ELF-1 (cell line): Measurements from ENCODE around the gene PLOD2.

ENCODE experiments used
- DNase-seq: peaks from one replicate; pipeline ENCODE4 v3.0.0-alpha.2; 2016; ENCODE audit warnings: low read depth, low spot score

The PLOD2 gene

DNA sequence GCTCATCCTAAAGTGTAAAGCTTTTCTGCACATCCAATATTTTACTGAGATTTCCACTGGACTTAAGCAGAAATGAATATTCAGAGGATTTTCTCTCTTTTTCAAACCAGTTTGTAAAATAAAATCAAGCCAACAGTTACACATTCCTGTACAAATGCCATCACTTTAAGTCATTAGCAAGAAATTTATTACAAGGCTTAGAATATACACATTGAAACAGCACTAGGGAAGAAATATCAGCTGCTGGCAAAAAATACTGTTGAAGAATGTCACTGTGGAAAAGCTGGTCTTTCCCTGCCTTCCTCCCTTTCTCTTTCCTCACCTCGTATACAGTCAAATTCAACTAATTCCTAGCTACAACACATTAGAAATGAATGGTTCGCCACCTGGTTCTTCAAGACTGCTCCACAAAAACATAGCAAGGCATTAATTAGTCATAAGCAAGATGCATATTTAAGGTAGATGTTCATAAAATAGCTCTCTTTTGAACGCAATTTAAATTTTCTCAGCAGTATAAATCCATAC lies 21.3 kb downstream of the PLOD2 start:
- no peak for DNase-seq

DNA sequence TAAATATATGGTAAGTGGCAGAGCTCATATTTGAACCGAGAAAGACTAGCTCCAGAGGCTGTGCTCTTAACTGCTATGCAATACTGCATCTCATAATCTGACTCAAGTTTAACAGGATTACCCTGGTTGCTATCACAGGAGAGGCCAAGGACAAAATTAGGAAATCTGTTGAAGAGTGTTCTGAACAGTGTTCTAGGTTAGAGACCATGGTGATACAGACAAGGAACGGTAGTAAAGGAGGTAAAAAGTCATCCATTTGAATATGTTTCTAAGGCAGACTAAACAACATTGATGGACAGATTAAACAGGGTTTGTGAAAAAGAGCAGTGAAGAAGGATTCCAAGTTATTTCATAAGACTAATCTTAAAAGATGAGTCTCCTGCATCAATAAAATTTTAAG lies 22.1 kb downstream of the PLOD2 start:
- no peak for DNase-seq

DNA sequence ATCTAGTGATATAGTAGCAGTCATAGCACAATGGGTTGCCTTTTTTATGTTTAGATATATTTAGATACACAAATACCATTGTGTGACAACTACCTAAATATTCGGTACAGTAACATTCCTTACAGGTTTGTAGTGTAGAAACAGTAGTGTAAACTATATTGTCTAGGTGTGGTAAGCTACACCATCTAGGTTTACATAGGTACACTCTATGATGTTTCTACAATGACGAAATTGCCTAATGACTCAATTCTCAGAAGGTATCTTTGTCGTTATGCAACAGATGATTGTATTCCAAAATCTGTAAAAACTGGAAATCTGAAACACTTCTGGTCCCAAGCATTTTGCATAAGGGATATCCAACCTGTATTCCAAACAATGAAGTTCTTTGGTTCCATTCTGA lies 24.3 kb downstream of the PLOD2 start:
- no peak for DNase-seq

DNA sequence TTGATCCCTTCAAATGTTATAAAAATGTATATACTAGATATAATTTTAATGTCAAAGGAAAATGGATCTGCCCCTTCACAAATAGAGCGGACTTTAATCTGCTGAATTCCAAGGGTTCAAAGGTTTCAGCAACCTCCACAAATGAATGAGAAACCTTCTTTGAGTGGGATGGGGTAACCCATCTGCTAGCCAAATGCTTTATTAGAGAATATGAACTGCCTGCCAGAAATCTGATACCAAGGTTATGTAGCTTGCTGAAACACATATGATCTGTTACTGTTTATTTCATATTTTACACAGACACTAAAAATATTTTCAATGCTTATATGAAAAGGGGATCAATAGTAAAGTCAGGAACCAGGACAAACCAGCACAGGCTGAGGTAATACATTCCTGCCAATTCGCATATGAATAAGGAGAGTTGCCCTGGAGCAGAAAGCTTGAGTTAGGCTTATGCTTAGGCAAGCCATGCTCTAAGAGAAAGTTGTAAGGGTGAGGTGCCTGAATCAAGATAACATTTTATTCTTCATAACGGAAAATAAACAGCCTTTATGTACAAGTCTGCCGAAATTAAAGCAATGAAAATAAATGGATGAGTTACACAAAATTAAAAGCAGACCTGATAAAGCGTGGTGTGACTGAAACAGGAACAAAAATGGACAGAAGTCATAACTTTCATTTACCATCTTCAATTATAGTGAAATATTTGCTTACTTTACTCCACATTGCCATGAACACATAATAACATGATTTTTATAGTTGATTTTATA lies 26.5 kb downstream of the PLOD2 start:
- DNase-seq, result peak; percentile 18

DNA sequence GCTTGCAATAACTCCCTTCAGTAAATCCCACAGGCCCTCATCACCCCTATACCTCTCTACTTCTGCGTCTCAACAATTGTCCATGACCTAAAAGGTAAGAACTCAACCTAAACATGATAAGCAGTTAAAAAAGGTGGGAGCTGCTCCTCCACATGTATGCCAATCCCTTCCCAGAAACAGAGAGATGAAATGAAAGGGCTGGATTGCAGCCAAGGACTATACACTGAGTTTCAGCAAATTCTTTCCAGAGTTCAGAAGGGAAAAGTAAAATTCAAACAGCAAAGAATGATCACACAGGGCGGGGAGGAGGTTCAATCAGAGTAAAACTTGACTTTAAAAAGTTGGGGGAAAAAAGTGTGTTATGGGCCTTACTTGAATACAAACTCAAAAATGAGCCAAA lies 27.5 kb downstream of the PLOD2 start:
- no peak for DNase-seq

DNA sequence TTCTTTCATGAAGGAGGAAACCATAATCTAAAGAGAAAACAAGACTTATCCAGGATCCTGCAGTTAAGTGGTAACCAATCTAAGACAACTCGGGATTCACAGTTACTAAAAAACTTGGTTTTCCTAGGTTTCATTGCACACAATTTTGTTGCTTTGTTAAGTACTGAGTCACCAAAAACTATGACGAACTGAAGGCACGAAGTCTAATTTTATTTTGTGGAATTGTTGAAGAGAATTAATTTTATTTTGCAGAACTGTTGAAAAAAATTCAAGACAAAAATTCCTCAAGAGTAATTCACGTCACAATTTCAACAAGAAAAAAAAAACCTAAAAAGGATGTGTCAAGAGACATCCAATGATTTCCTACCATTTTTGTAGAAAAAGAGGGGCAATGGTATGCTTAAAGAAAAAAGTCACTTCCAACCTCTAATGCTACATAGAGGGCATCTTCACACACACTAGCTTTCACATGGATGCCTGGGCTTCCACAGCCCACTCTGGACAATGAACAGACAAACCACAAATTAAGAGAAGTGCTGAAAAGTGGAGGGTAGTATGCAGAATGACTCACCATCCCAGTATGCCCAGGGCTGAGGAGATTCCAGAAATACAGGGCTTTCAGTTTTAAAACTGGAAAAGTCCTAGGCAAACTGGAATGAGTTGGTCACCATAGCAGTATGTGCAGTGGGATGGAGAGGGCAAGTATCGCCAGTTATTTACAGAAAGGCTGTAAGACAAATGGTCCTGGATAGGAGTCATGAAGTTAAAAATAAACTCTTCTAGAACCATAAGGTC lies 29.2 kb downstream of the PLOD2 start:
- DNase-seq, result peak; percentile 44

DNA sequence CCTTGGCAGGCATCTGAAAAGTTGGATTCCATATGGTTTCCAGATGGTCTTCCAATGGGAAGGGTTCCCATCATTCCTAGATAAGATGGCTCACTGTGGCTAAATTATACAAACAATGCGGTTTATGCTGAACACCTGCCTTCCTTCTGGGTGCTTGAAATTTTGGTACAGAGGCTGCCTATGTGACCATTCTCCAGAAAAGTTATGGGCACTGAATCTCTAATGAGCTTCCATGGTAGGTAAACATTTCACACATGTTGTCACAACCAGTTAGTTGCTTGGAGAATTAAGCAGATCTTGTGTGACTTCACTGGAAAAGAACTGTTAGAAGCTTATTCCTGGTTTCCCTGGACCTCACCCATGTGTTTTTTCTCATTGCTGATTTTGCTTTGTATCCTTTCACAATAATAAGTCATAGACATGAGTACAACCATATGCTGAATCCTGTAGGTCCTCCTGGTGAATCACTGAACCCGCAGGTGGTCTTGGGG lies 30.1 kb downstream of the PLOD2 start:
- no peak for DNase-seq

DNA sequence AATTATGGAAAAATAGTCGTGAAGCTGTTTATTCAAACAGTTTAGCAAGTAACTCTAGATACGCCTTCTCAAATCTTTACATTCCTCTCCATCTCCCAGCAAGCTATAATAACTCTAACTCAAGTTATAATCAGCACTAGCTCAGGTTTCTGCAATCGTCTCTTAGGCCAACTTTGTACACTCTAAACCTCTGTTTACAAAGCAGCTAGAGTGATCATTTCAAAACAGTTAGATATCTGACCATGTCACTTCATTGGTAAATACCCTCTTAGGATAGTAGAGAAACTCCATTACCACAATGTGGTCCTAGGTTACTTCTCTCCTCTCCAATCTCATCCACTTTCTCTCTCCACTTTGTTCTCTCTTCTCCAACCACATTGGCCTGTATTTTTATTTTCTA lies 31.2 kb downstream of the PLOD2 start:
- DNase-seq, result no peak

DNA sequence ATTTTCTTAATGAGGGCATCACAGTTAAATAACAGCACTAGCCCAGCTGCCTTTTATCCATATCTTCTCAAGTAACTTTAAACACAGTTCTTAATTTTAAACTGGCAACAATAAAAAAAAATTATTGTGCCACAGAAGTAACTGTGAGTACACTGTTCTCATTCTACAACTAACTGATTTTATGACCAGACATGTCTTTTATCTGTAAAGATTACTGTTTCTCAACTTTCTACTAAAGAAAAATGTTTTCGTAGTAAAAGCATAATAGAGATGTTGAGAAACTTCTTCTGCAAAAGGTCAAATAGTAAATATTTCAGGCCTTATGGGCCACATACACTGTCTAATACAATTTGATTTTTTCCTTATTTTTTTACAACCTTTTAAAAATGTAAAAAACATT lies 32.0 kb downstream of the PLOD2 start:
- DNase-seq, result no peak

DNA sequence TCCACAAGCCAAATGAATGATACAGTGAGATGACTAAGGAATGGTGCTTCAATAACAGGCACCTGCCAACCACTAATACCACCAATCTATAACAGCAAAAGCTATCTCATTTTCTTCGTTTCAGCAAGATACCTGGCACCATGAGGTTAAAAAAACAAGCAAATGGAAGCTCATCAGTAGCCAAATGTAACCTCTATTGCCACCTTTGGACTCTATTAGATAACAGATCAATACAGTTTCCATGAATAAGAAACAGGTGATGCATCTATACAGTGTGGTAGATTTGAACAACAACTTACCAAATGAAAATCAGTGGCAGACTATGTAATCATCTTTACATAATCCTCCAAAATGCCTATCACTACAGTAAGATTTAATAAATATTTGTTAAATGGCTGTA lies 32.8 kb downstream of the PLOD2 start:
- no peak for DNase-seq

DNA sequence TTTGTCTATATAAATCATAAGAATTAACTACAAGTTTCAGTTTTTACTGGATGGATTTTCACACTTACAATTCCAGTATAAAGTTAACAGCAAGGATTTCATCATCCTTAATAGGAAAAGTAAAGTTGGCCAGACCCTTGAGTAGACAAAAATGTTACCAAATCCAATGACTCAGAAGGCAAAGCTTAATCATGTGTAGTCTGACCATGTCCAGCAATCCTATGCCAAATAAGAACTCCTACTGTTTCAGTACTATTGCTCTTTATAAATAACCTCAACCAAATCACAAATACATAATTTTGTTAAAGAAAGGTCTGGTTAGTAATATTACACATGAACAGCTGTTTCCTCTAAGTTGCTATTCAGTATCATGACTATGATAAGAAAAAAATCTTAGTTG lies 35.0 kb downstream of the PLOD2 start:
- DNase-seq, result no peak

DNA sequence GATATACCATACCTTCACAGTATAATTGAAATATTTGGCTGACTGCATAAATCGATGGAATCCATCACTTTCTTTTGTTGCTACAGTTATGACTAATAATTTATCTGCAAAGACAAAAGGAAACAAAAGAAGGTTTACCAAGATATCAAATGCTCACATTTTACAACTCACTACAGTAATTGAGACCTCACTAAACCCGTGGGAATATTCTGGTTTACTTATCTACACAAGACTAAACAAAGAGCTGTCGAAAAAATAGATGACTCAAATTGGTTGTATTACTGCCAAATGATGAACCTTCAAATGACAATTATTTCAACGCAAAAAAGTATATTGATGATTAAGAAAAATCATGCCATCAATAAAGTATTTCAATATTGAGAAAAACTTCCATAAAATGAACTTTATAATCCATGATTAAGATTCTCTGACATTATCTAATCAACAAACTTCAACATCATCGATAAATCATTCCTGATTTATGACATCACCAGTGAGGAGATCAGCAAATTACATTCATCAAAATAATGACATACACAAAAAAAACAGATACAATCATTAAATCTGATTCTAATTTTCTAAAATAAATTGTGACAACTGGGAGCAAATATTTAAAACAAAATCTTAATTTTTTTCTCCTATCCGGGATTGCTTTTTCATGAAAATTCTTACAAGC lies 36.7 kb downstream of the PLOD2 start:
- DNase-seq, result no peak

DNA sequence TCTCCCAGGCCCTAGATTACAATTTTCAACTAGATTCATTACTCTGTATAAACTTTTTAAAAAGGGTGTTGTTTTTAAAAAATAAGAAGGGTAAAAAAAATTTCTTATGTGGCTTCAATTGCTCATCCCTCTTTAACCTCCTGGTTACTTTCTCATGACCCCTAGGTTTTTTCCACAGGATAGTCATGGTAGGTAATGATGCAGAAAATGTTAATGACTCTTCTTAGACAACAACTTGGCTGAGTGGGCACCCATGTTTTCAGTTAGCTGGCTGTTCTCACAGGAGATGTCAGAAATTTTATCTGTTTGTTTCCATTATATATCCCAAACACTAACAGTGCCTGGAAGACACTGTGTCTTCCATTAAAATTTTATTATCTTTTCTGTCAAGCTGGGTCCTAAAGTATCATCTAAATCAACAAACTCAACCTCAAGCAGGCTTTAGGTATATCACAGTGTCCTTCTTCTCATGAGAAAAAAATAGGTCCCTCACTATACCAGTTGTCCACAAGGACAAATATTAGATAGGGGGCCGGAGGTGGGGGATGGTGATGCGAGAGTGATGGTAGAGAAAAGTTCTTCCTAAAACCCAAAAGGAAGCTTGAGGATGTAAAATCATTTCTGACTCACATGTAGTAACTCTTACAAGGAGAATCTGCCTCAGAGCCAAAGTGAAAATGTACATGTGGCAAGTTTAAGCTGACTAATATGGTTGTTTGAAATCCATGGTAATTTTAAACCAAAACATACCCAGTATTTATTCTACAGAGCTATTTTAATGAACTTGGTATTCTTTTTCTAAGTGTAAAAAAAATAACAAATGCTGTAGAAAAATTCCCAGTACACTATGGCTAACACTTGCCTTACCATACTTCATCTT lies 43.3 kb downstream of the PLOD2 start:
- no peak for DNase-seq

DNA sequence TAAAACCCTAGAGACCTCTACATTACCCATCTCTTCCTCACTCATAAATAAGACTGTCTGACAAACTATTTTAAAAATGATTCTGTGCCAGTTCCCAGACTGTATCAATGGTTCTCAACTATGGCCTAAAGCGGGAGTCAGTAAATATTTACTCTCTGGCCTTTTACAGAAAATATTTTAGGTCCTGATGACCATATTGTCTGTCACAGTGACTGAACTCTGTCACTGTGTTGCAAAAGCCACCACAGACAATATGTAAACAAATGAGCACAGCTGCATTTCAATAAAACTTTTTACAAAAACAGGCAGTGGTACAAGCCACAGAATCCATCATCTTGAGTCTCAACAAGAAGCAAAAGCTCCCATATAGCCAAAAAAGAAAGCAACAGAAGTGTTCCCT lies 45.4 kb downstream of the PLOD2 start:
- DNase-seq, result no peak

DNA sequence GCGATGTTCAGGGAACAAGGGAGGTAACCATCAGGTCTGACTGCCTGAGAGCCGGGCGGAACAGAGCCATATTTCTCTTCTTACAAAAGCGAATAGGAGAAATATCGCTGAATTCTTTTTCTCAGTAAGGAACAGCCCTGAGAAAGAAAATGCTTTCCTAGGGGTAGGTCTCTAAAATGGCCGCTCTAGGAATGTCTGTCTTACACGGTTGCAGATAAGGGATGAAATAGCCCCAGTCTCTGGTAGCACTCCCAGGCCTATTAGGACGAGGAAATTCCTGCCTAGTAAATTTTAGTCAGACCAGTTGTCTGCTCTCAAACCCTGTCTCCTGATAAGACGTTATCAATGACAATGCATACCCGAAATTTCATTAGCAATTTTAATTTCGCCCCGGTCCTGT lies 47.2 kb downstream of the PLOD2 start:
- DNase-seq, result peak; percentile 14

DNA sequence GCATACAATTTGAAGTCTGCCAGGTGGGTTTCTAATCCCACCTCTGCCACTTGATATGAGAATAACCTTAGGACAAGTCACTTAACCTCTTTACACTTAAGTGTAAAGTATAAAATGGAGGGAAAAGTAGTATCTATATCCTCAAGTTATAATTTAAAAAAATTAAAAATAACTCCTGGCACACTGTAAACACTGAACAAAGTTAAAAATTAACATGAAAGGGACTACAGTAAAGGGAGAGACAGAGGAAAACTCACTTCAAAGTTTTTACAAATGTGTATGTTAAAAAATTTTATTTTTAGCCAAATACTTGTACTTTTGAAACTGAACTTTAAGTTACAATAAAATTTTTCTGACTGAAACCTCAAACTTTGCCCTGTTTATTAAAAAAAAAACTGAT lies 49.6 kb downstream of the PLOD2 start:
- DNase-seq, result no peak

DNA sequence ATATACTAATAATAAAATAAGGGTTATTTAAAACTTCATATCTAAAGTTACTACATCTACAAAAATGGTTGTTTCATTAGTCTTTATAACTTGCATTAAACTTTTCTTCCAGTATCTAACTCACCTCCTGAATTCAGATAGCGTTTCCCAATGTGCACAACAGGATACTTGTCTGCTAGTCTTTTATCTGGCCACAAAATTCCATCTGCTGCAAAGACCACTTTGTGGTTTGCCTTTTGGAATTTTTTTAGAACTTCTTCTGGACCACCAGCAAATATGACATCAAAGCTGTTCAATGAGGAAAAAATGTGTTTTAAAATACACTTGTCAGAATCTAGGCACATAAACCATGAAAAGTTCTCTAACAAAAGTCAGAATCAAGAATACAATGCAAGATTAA lies 50.8 kb downstream of the PLOD2 start:
- DNase-seq, result no peak

DNA sequence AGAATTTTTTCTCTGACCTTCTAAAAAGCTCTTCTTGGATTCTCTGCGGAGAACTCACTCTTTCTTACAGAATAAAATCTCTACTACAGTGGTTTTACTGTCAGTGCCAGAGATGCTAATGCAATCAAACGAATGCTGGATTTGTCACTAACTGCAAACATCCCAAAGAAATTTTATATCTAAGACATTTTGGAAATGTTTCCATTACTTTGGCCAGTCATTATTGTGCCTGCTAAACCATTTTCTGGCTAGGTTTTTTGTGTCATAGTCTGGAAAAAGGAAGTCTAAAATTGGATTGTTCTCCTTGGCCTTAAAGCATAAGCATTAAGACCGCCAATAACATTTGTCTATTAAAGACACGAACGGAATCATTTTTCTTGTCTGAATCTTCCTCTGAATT lies 54.0 kb downstream of the PLOD2 start:
- DNase-seq, result no peak

DNA sequence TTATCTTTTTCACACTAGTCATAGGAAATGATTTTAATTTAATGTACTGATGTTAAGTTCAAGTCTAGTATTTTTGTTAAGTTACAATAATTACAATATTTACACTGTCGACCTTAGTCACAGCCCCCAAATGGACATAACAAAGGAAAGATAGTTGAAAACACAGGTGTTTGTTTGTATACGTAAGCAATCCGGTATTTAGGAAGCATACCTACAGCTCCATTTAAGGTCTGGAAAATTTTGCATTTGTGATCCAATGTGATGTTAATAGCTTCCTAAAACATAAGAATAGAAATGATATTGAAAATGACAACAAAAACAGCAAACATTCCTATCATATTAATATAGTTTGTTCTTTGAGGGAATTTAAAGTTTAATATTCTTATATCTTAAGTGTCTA lies 56.9 kb downstream of the PLOD2 start:
- DNase-seq, result no peak

DNA sequence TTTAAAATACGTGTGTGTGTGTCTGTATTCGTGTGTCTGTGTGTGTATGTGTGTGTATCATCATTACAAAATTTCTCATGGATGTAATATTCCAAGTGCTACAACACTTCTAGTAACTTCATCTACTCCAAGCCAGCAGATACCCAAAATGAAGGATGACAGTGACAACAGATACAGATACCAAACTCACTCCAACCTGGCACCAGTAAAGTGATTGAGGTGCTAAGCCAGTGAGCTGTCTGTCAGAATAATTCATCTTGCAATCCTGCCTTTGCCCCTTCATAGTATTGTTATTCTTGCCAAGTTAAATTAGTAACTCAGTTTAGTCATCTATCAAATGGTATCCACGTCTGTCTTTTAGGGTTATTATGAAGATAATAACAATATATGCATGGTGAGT lies 58.1 kb downstream of the PLOD2 start:
- DNase-seq, result no peak

DNA sequence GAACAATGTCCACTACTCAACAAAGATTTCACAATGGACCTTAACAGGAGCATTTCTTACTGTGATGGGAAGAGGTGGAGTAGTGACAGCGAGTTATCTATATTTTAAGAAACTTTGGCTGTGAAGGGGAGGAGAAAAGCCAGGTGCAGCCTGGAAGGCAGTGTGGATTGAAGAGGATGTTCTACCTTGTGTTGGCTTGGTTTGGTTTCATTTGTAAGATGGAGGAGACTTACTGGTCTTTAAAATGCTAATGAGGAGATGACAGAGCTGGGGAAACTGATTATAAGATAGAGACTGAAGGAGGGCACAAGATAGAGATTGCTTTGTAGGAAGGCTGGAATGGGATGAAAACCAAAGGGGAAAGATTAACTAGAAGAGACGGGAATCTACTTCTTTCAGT lies 59.4 kb downstream of the PLOD2 start:
- DNase-seq, result no peak
